RPMI7951 (cell line): ENCODE data around the gene PLAU. TPM values are rescaled to one million over a fixed set of nuclear protein-coding genes. Genes with fewer than 3 reads are reported as not detected.

ENCODE experiments used
- DNase-seq: peaks from one replicate; pipeline ENCODE4 v3.0.0-alpha.2; 2012; ENCODE audit warnings: low read depth
- total RNA-seq: library from RNA; depleted of rRNA; stranded (reverse); fragments of >200 nt; shearing (Covaris generic); gene quantifications from 2 replicates; pipeline ENCODE4 v1.2.3, GENCODE V29; 2014; rRNA removed

Gene PLAU
- 173 and 188 TPM in 2 replicates for total RNA-seq

DNA sequence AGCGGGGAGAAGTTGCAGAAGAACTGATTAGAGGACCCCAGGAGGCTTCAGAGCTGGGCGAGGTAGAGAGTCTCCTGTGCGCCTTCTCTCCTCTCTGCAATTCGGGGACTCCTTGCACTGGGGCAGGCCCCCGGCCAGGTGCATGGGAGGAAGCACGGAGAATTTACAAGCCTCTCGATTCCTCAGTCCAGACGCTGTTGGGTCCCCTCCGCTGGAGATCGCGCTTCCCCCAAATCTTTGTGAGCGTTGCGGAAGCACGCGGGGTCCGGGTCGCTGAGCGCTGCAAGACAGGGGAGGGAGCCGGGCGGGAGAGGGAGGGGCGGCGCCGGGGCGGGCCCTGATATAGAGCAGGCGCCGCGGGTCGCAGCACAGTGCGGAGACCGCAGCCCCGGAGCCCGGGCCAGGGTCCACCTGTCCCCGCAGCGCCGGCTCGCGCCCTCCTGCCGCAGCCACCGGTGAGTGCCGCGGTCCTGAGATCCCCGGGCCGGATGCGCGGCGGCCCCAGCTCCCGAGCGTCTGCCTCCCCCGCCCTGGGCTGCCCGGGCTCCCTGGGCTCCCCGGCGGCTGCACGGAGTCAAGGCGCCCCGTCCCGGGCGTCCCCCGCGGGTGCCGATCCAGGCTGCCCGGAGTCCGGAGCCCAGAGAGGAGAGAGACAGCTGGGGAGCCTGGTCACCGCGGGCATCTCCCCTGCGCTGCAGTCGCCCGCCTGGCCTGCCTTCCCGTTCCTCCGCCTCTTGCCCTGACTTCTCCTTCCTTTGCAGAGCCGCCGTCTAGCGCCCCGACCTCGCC, at the start of gene PLAU:
TSS of gene PLAU (plus strand) at position 369 of the 789 bp plus-strand sequence. CDS start 424 bp downstream, outside the sequence.
- DNase-seq, result peak; percentile 62

DNA sequence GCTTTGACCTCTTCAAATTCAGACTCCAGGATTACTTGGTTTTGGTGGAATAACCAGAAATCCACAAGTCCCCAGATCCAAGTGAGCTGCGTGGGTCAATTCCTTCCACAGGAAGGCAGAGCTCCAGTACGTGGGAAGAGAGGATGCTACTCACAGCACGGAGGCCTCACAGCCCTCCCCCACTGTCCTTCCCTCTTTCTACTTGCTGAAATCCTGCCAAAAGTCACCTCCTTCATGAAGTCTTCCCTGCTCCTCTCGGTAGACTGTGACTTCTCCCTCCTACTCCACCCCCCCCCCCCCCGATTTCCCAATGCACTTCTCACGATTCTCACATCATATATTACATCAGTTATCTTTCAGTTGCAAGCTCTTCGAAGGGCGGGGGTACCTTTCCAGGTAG, 48.9 kb upstream of the PLAU start:
- DNase-seq, result no peak

DNA sequence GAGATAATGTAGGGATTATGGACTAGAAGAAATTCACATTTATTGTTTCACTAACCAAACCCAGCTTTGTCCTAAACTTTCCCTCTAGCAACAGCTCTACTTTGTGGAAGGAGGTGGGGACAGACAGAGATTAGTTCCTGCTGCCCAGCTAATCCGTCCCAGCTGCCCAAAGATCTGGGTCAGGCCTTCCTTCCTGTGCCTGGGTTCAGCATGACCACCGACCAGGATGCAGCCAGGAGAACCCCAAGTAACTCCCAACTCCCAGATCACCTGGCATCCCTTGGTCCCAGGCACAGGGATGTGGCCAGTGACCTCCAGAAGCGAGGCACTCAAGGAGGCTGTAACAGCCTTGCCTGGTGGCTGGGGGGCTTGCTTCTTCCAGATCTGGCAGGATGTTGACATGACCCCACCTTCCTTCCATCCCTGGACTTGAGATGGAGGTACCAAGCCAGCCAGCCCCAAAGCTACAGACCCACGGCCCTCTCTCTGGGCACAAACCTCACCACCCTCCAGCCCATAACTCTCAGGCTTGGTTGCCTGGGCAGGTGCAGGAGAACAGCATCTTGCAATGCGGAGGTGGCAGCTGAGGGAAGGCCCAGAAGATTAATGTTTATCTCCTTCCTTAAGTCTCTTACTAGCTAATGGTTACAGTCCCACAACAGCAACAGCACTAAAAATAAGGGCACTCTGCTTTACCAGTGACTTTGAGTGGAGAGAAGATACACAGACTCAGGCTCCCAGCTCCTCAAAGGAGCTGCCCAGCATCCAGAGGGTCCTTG, 47.7 kb upstream of the PLAU start:
- no peak for DNase-seq

DNA sequence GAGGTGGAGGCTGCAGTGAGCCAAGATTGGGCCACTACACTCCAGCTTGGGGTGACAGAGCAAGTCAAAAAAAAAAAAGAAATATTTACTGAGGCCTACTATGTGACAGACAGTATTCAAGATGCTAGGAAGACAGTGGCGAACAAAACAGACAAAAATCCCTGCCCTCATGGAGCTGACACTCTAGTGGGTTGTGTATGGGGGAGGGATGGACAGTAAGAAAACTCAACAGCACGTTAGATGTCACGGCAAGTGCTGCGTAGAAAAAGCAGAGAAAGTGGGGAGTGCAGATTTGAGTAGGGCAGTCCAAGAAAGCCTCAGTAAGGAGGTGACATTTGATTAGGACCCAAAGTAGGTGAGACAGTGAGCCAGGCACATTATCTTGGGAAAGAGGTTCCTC, 46.7 kb upstream of the PLAU start:
- DNase-seq, result no peak

DNA sequence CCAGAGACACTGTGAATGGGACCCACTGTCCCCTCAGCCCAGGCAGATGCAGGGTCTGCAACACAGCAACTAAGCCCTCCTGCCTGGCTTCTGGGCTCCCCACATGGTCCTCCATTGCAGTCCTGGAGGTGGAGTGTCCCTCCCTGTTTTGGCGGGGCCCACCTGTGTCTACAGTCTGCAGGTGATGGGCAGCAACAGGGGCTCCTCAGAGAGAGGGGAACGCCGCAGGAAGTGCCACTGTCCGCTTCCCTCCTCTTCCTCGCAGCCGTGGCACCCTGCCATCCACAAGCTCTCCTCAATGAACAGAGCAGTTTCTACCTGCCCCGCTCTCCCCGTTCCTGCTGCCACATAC, 45.8 kb upstream of the PLAU start:
- no peak for DNase-seq

DNA sequence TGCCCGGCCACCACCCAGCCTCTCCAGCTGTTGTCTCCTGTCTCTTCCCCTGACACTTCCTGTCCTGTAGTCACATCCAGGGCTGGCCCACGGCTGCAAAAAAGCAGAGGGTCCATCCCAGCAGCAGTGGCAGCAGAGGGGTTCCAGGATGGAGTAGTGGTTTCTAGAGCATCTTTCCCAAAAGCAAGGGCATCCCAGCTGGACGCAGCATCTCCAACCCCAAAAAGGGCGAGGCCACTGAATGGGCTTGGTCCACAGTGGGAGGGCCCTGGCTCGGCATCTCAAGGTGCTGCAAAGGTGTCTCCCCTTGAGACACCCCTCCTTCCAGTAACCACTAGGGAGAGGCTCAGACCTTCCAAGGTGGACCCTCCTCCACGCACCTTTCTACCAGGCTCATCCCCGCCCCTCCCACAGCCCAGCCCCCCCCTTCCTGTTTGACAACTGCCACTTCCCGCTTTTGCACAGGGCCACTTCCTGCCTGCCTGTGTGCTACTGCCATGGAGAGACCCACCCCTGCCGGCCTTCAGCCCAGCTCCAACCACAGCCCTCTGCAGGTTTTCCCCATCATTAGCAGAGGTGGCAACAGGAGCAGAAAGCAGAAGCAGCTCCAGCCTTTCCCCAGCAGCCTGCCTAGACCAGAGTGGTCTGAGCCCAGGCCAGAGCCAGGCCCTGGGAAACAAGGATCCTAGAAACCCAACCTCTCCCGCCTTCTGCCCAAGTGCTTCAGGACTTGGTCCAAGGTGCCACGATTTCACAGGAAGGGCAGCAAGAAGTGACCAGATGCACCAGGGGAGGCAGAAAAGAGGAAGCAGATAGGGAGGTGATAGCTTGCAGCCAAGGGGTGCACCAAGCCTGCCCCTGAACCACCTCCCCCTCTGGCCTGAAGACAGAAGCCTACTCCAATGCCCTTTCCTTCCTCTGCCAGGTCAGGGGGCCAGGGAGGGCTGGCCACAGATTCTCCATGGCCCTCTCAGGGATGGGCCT, 45.2 kb upstream of the PLAU start:
- no peak for DNase-seq

DNA sequence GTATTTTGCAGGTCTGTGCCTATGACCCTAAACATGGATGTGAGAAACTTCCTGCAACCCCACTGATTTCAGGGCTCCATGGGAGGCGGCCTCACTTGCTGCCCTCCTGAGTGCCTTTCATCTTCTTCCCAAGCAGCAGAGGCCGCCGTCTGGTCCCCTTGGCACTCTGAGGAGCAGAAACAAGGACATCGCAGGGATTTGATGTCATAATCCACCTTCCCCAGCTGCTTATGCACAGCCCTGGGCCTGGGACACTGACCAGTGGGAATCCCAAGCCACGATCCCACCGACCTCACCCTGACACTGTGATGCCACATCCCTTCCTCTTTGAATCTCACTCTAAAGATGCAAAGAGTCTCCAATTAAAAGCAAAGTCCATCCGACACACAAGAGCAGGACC, 44.3 kb upstream of the PLAU start:
- DNase-seq, result no peak

DNA sequence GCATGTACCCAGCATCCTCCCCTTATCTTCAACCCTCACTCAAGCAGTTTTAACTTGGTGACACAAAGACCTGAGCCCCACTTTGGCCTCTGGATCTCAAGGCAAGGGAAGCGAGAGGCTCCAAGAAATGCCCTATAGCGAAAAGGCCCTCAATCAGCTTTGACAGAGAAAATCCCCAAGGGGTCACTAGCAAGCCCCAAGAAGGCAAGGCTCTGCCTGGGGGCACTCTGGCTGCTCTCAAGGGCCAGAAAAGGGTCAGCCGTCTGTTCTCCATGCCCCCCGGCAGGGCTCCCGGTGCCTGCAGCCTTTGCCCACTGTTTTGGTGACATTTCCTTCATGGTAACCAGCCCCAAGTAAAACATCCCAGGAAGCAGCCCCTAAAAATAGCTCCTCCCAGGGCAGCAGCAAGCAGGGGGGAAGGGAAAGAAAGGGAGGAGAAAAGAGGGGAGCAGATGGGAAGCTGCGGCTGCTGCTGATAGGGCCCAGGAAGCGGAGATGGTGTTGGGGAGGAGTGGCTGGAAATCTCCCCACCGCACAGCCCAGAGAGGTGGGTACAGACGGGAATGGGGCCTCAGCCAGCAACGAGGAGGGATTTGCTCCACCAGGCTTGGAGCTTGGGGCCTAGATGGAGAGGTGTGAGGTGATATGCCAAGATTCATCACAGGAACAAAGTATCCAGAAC, 43.7 kb upstream of the PLAU start:
- DNase-seq, result no peak

DNA sequence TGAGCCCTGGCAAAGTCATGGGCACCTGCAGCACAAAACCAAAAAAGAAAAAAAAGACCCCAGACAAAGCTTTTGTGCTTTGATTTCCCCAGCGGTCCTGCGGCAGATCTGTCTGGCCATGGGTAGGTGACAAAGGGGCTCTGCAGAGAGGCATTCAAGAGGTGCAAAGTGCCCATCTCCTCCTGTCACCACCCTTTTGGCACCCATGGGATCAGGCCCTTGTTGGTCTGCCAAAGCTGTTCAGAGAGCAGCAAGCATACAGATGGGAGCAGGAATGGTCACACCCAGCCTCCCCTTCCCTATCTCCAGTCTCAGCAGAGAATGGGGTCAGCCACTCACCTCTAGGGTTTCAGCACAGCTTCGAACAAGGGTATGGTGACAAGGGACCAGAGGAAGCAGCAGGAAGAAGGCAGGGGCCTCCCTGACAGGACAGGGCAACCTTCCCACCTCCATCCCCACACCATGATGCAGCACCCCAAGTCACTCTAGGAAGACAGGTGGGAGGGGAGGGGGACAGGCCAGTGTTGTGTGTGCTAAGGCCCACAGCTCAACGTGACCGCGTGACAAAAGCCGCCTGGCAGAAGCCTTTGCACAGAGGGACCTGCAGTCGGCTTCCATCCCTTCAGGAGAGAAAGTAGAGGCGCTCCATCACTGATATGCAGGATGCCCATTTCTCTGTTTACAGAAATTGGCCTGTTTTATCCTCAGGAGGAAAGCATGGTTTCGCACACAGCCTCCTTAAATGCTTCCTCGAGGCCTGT, 42.9 kb upstream of the PLAU start:
- no peak for DNase-seq

DNA sequence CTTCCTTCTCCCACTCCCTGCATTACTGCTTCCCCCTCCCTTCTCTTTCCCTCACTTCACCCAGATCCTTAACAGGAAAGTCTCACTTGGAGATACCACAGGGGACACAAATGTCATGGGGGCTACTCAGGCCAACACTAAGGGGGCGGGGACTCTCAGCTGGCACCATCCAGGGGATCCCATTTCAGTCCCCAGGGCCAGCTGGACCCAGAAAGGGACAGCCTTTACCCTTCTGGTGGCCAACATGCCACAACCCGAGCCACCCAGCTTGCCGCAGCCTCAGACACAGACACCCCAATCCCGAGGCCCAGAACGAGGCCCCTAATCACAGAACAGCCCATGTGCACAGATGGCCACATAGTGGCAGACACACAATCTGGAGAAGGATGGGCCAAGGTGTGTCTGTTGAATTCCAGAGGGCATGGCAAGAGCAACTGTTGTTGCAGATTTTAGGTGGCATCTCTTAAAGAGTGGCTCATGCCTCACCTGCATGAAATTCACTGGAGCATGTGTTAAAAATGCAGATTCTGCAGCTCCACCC, 42.2 kb upstream of the PLAU start:
- no peak for DNase-seq

DNA sequence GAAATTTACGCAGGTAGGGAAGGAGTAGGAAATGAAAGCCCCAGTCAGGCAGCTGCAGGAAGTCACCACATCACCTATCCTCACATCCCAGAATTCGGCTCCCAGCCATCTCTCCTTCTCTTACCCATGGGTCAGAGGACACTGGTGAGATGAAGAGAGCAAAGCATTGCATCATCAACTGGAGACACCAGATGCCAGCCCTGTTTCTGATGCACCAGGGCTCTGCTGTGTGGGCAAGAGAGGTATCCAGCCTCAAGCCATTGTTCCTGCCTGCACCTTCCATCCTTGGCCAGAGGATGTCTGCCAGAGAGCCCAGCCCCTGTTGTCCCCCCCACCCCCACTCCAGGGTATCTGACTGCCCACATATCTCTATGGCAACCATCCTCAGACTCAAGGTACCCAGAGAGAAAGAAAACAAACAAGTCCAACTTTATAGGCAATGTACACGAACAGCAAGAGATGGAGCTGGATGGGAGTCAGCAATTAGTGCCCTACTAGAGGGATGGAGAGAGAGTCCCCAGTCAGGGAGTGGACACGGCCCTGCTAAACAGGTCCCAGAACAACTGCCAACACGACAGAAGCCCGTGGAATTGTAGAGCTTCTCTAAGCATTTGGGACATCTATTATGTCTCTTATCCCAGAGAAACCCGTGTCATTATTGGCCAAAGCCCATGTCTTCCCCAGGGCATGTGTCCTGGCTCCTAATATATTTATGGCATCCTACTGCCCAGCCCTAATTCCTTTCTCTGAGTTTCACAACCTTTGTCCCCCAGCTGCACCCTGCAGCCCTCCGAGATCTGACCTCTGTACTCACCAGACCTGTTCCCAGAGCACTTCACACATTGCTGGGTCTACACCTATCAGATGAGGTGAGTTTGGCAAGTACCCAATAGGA, 39.4 kb upstream of the PLAU start:
- no peak for DNase-seq

DNA sequence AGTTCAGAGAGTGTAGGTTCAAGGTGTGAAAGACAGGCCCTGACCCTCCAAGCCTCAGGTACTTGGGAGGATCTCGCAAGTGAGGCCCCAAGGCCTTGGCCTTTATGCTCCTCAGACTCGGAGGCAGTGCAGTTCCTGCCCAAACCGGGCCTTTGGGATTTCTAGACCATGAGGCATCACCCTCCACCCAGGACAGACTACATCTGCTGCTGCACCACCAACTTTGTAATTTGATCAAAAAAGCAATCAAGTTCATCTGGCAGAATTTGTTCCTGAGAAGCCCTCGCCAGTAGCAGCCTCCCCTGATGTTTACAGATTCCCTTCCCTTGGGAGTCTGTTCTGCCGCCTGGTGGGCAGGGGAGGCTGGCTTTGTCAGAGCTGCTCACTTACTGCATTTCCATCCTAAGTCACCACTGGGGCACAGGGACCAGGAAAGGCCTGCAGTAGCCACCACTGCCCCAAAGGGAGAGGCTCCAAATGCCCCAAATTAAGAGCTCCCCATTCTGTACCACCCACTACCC, 38.7 kb upstream of the PLAU start:
- DNase-seq, result no peak

DNA sequence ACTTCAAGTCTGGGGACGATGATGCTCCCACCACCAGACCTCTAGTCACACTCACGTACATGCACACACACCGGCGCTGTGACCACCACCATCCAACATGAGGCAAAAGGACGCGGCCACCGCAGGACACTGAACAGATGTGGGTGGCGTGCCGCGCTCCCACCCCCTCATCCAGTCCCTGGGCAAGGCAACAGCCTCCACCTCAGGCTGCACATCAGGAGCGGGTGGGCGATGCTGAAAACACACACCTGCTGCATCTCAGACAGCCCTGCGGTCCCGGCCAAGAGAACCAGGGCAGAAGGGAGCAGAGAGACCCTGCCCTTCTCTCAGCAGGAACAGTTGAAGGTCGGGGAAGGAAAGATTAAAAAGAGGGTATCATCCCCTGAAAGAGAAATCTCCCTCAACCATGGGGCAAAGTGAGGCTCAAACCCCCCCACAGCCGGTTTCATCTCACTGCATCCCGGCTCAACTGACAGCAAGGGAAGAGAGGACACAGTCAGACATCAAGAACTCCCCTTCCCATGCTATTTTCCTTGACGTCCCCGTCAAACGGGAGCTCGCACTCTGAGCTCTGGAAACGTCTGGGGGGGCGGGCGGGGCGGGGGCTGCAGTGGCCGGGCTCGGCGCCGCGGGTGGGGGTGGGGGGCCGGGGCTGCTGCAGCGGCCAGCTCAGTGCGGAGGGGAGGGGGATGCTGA, 37.6 kb upstream of the PLAU start:
- no peak for DNase-seq

DNA sequence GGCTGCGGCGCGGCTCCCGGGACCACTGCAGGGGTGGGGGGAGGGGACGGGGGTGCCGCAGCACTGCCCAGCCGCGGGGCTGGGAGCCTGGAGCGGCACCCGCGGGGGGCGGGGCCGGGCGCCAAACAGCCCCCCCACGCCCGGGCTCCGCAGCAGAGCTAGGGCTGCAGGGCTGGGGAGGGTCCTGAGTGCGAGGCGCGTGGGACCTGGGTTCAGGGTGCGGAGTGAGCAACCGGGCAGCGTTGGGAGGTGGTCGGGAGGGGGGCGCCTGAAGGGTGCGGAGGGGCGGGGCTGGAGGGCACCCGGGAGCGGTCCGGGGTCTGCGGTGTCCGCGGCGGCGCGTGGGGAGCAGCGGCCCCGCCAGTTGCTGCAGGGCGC, 37.1 kb upstream of the PLAU start:
- DNase-seq, result no peak

DNA sequence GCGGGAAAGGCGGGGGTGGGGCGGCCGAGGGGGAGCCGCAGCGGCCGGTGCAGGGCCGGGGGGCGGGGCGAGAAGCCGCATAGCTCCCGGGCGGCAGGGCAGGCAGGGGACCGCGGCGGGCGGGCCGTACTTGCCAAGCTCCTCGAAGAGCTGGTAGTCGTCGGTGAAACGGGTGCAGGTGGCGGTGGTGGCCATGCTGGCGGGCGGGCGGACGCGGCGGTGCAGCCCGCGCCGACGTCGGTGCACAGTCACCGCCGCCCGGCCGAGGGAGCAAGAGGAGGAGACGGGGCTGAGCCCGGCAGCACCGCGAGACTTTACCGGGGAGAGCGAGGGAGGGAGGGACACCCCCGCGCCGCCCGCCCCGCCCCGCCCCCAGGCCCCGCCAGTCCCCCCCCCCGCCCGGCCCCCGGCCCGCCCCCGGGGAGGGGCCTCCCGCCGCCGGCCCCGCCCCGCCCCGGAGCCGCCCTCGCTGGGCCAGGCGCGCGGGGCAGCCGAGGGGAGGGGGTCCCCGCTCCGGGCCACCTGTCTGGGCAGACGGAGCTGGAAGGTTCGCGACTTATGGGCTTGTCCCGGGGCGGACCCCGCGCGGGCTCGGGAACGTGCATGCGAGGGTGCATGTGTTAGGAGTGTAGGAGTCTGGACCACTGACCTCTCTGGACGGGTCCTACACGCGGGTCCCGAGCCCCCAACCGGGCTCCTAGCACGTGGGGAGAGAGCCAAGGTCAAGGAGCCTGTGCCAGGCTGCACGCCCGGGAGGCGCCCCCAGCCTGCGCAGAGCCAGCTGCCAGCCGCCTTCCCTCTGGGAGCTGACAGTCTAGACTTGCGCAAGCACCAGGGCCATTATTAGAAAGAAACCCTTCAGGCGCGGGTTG, 36.4 kb upstream of the PLAU start, which contains the start of gene CAMK2G:
TSS of gene CAMK2G (minus strand) at position 289 of the 872 bp plus-strand sequence. CDS start at position 195, 94 bp downstream.
- peak; percentile 82 for DNase-seq

DNA sequence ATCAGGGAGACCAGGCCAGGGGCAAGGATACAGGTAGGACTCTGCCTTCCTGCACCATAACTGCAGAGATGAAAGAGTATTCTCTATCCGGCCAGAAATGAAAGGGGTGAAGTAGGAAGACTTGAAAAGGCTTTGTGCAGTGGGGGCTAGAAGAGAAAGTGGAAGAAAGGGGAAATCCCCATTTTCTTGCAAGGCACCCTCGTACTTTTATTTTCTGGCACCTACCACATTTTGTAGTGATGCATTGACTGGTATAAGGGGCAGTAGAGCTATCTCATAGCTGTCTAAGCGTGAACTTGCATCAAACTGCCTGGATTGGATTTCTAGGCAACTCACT, 35.8 kb upstream of the PLAU start:
- DNase-seq, result no peak

DNA sequence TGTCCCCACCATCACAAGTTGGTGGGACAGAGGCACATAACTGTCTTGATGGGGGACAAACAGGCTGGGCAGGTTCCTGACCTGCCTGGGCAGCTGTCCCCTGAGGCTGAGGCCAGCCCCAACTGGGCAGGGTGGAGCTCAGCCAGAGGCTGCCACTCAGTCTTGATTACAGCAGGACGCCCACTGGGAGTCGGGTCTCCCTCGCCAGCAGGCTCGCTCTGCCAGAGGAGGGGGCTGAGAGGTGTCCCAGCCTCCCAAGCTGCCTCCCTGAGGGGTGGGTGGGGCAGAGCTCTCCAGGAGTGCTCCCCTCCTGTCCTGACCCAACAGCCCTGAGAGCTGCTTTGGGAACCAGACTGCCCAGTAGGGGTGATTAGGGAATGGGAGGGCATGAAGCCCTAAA, 34.8 kb upstream of the PLAU start:
- DNase-seq, result no peak

DNA sequence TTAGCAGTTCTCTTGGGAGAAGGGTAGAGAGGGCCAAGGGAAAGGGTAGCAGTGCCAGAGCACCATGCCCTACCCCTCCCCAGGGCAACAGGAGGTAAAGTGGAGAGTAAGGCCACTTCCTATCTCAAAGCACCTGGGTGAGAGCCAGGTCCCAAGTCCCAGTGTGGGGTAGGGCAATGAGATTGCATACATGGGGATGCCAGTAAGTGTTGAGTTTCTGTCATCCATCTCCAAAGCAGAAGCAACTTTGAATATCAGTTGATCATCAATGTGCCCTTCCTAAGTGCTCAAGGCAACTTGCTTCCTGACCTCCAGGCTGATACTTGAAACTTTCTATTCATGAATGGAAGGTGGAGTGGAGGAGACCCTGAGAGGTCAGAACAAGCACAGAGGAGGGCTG, 34.4 kb upstream of the PLAU start:
- no peak for DNase-seq
